Left ventricle myocardium inferior (tissue), 1 donor: ENCODE measurements around the gene CDKN2B. TPM values are rescaled to one million over a fixed set of nuclear protein-coding genes. Genes with fewer than 3 reads are reported as not detected.

ENCODE experiments used
- DNase-seq: peaks from one replicate; pipeline ENCODE4 v3.0.0-alpha.2; 2020
- H3K27ac ChIP-seq: fragments of 200-600 bp; replicated peaks from 2 replicates; pipeline ENCODE4 v1.8.0; 2021
- H3K27me3 ChIP-seq: fragments of 200-600 bp; 2 replicates; pipeline ENCODE4 v1.8.0; 2021; ENCODE audit warnings: low read depth
- H3K36me3 ChIP-seq: fragments of 200-600 bp; 2 replicates; pipeline ENCODE4 v1.8.0; 2021
- H3K4me1 ChIP-seq: fragments of 200-600 bp; 2 replicates; pipeline ENCODE4 v1.8.0; 2021
- H3K4me3 ChIP-seq: fragments of 200-600 bp; 2 replicates; pipeline ENCODE4 v1.8.0; 2021; ENCODE audit warnings: mild to moderate bottlenecking, moderate library complexity
- H3K9me3 ChIP-seq: fragments of 200-600 bp; replicated peaks from 2 replicates; pipeline ENCODE4 v1.8.0; 2021
- intact Hi-C: fragments of 100-400 bp; cut with micrococcal nuclease; formaldehyde crosslinking; loops from one replicate; pipeline ENCODE4 v1.11.0; 2022
- total RNA-seq: library from RNA; stranded (reverse); fragmentation: NEBNext Ultra II Directional; extraction: Animal tissue kit (Norgen Biotek cat#: 25700); gene quantifications from one replicate; pipeline ENCODE4 v1.2.1, GENCODE V29; 2021
- TF ChIP-seq, protein P1 (sequence below): fragments of 200-600 bp; IDR thresholded peaks from 2 replicates; pipeline ENCODE4 v1.8.0; 2021; ENCODE audit warnings: antibody characterized with exemption, mild to moderate bottlenecking, borderline replicate concordance
- donor health status: DM: no; HTN: yes; CAD: no; lungs with severe emphysema.

Gene CDKN2B
- total RNA-seq, 1 donor from 2014 or later: 0.82 TPM

DNA sequence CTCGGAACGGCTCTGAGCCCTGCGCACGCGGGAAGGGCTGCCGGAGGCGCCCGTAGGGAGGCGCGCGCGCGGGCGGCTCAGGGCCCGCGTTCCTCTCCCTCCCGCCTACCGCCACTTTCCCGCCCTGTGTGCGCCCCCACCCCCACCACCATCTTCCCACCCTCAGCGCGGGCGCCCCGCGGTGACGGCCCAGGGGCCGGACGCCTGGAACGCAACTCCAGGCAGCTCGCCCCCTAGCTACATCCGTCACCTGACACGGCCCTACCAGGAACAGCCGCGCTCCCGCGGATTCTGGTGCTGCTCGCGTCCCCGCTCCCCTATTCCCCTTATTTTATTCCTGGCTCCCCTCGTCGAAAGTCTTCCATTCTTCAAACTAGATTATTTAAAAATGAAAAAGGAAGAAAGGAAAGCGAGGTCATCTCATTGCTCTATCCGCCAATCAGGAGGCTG is 14.5 kb downstream of the CDKN2B start, which contains the start of gene CDKN2B-AS1:
Gene CDKN2B-AS1, plus strand, starts transcription at position 236 of the 450 bp plus-strand sequence.
- no peak for DNase-seq
- intact Hi-C loops: no loop called here
- Histone ChIP-seq H3K36me3 (no peaks in the 10 kb centered on the region), H3K4me1 (peaks cover 23% of the 10 kb centered on the region), H3K27ac (peak within 1 kb of the TSS; percentile 81), H3K9me3 (no peaks in the 10 kb centered on the region), H3K27me3 (peaks cover 66% of the 10 kb centered on the region), H3K4me3 (peak within 1 kb of the TSS; percentile 82)
- TF ChIP-seq, protein P1, sequence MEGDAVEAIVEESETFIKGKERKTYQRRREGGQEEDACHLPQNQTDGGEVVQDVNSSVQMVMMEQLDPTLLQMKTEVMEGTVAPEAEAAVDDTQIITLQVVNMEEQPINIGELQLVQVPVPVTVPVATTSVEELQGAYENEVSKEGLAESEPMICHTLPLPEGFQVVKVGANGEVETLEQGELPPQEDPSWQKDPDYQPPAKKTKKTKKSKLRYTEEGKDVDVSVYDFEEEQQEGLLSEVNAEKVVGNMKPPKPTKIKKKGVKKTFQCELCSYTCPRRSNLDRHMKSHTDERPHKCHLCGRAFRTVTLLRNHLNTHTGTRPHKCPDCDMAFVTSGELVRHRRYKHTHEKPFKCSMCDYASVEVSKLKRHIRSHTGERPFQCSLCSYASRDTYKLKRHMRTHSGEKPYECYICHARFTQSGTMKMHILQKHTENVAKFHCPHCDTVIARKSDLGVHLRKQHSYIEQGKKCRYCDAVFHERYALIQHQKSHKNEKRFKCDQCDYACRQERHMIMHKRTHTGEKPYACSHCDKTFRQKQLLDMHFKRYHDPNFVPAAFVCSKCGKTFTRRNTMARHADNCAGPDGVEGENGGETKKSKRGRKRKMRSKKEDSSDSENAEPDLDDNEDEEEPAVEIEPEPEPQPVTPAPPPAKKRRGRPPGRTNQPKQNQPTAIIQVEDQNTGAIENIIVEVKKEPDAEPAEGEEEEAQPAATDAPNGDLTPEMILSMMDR: no peak

DNA sequence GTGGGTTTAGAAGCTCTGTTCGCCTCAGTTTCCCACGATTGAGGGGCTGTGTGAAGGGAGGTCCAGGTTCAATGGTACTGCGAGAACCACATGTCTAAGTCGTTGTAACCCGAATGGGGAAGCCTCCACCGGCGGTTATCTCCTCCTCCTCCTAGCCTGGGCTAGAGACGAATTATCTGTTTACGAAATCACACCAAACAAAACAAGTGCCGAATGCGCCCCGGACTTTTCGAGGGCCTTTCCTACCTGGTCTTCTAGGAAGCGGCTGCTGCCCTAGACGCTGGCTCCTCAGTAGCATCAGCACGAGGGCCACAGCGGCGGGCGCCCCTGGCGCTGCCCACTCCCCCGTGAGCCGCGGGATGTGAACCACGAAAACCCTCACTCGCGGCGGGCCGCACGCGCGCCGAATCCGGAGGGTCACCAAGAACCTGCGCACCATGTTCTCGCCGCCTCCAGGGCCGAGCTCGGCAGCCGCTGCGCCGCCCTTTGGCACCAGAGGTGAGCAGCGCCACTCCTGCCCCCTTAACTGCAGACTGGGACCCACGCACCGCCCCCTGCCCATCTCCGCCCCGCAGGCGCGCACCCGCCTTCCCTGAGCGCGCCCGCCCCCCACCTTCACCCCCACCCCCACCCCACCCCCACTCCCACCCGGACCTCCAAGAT is 15.1 kb downstream of the CDKN2B start, which contains the start of gene CDKN2A:
Gene CDKN2A, minus strand, starts transcription at position 500 of the 663 bp plus-strand sequence.
- peak within 1 kb of the TSS; percentile 81 for H3K27ac ChIP-seq
- DNase-seq: no peak
- intact Hi-C loops: no loop called here
- peaks cover 68% of the 10 kb centered on the region for H3K27me3 ChIP-seq
- no peaks in the 10 kb centered on the region for H3K9me3 ChIP-seq
- H3K4me1 ChIP-seq: peaks cover 23% of the 10 kb centered on the region
- H3K36me3 ChIP-seq: no peaks in the 10 kb centered on the region
- peak within 1 kb of the TSS; percentile 82 for H3K4me3 ChIP-seq
- TF ChIP-seq, protein P1: no peak

DNA sequence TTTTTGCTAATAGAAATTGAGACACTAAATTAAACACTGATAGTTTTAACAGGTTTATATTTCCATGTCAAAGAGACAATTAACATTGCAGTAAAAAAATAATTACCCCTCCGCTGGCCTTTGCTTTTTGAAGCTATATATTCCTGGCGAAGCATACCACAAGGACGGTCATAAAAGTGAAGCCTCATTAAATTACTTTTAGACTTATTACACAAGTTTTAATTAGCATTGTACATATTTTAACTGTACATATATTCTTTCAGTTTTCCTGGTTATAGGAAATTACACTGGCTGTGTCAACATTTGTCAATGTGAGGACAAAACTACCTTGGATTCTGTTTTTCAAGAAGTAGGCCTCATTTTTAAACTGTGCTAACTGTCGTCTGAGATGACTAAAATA is 16.1 kb downstream of the CDKN2B start:
- intact Hi-C loops: no loop called here
- TF ChIP-seq, protein P1: no peak
- H3K27me3 ChIP-seq: peaks cover 78% of the 10 kb centered on the region

DNA sequence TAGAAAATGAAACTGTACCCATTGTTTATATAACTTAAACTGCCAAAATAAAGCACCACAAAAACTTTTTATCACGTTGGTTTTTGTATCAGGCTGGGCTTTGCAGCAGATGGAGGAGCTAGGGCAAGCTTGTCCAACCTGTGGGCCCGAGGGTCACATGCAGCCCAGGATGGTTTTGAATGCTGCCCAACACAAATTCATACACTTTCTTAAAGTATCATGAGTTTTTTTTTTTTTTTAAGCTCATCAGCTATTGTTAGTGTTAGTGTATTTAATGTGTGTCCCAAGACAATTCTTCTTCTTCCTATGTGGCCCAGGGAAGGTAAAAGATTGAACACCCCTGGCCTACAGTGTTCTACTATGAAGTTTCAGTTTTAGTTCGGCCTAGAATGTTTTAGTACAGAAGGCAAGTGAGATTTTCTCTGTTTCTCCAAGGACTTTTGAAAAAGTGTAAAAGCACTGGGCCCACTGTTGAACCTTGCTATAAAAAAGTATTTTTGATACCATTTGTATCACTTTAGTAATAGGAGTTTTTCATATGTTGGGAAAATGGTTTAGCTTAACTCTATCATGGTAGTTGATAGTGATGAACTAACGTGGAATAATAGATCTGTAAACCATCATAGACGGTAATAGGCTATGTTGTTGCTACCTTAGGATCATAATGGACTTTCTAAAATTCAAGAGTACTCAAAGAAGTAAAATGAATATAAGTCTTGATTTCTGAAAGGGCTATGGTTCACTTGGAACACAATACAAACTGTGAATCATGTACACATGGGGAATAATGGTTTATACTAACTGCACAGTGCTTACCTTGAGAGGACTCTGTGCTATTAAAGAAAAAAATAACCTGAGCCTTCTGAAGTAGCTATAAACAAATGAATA is 17.8 kb downstream of the CDKN2B start:
- Histone ChIP-seq H3K9me3 (no peaks in the 10 kb centered on the region), H3K36me3 (no peaks in the 10 kb centered on the region), H3K27me3 (peaks cover 93% of the 10 kb centered on the region), H3K27ac (no peak overlapping the region), H3K4me1 (peaks cover 23% of the 10 kb centered on the region), H3K4me3 (no peak overlapping the region)
- no peak for DNase-seq
- TF ChIP-seq, protein P1: no peak
- intact Hi-C loops: no loop called here

More for the DNA sequence above, 16.1 kb downstream of the CDKN2B start:
- Histone ChIP-seq H3K27ac (no peak overlapping the region), H3K9me3 (no peaks in the 10 kb centered on the region), H3K4me1 (peaks cover 23% of the 10 kb centered on the region), H3K36me3 (no peaks in the 10 kb centered on the region), H3K4me3 (peak overlapping the region; percentile 82)
- no peak for DNase-seq

DNA sequence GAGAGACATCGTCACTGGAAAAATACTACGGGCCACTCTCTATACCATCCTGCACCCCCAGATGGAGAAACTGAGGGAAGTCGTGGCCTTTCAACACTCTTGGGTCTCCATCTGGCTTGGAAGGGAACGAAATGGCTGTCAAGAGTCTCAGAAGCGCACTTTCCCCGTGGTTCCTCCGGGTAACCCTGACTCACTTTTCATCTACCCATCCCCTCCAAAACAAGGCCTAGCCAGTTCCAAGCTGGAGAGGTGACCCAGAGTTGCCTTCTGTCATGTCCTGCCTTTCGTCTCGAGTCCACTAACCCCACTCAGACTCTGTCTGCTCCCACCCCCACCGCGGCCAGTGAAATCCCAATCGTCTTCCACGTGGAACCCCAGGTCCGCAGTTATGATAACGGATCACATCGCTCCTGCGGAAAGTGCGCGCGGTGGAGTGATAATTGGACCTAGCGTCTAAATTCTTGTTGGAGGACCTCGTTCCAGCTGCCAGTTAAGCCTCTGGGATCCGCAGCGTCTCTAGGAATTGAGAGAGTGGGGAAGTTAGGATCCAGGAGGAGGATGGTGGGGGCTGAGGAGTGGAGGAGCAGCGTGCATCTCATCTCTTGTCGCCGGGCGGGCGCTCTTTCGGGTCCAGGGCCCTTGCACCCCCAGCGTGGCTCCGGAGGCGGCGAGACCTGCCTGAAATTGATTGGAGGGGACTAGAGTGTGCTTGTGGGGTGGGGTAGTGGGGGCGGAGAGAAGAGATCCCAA is 19.5 kb downstream of the CDKN2B start:
- no peak overlapping the region for H3K27ac ChIP-seq
- TF ChIP-seq, protein P1: no peak

More for the DNA sequence above, 19.5 kb downstream of the CDKN2B start:
- intact Hi-C loops: no loop called here
- no peak for DNase-seq
- H3K9me3 ChIP-seq: no peaks in the 10 kb centered on the region
- no peak overlapping the region for H3K4me3 ChIP-seq
- H3K4me1 ChIP-seq: peaks cover 9% of the 10 kb centered on the region
- no peaks in the 10 kb centered on the region for H3K36me3 ChIP-seq
- H3K27me3 ChIP-seq: peaks cover 97% of the 10 kb centered on the region
